Ramos (cell line): ENCODE data around the gene TTLL9.

Experiments used
- in situ Hi-C: fragments of 300-500 bp; cut with MboI; formaldehyde crosslinking; loops from one replicate; pipeline ENCODE4 v1.14.3; 2022; ENCODE audit warnings: low sequenced_read_pairs; ENCODE audit not compliant: unreplicated experiment

The TTLL9 gene

DNA sequence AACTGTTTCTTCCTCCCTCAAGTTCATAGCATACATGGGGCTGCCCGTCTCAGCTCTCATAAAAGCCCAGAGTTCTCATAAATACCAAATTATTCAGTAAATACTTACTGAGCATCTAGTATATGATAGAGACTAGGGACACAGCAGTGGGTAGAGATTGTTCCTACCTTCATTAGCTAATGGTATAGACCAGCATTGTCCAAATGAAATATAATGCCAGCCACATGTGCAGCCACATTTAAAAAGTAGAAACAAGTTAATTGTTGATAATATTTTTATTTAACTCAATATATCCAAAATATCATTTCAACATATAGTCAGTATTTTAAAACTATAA is 1.2 kb downstream of the TTLL9 start:
- in situ Hi-C loops: no loop called here

DNA sequence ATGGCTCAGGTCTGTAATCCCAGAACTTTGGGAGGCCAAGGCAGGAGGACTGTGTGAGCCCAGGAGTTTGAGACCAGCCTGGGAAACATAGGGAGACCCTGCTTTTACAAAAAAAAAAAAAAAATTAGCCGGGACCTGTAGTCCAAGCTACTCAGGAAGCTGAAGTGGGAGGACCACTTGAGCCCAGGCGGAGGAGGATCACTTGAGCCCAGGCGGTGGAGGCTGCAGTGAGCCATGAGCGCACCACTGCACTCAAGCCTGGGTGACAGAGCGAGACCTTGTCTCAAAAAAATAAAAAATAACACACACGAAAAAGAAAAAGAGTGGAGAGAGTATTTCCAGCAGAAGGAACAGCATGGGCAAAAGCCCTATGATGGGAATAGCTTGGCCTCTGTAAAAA is 2.0 kb downstream of the TTLL9 start:
- in situ Hi-C loops: no loop called here

DNA sequence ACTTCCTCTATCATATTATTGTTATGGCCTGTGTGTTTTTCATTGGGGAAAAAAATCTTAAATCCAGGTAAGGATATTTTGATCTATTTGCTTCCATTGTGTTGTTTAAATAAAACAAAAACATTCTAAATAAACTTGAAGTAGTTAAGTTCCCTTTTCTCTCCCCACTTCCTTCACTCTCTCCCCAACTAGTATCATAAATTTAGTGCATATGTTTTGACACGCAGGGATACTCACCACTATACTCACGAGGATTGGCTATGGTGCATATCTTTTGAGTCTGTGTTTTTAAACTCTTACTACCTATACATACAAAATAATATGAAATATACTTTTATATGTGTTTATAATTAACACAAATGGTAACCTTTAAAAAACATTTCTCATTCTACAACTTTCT is 5.2 kb downstream of the TTLL9 start:
- in situ Hi-C loops: no loop called here

DNA sequence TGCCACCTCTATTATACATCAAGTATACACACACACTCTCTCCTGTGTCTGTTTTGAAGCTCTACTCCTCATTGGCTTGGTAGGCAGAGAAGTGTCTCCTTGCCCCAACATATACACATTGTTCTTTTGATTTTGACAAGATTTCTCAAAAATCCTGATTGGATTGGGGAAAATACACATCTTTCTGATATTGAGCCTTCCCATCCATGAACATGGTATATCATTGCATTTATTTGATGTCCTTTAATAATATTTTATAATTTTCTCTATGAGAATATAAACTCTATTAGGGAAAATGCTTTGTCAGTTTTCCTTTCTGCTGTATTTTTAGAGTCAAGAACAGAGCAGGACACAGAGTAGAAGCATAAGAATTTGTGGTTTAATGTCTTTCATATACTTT is 7.2 kb downstream of the TTLL9 start:
- in situ Hi-C loops: no loop called here

DNA sequence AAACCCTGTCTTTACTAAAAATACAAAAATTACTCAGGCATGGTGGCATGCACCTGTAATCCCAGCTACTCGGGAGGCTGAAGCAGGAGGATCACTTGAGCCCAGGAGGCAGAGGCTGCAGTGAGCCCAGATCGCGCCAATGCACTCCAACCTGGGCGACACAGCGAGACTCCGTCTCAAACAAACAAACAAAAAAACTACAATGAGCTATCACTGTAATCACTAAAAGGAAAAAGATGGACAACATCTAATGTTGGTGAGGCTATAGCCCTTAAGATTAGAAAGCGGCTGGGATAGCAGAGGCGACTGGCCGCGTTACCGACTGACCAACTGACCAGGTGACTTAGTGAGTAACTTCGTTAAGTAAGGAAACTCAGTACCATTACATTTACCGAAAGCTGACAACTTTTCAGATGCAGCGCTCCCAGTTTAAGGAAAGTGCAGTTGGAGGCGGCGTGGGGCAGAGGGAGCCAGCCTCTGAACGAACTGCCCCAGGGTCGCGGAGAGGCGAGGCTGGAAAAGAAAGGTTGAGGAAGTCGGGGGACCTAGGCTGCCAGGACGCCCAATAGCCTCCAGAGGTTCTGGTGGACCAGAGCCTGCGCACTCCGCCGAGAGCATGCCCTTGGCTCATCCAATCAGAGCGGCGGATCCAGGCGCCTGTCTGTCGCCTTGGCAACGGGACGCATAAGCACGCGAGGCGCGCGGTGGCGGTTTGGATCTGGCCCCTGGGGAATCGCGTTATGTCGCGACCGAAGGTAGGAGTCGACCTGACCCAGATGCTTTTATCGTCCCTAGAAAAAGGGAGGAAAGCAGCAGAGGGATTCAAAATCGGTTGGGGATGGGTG is 8.9 kb downstream of the TTLL9 start:
- in situ Hi-C loops: no loop called here

DNA sequence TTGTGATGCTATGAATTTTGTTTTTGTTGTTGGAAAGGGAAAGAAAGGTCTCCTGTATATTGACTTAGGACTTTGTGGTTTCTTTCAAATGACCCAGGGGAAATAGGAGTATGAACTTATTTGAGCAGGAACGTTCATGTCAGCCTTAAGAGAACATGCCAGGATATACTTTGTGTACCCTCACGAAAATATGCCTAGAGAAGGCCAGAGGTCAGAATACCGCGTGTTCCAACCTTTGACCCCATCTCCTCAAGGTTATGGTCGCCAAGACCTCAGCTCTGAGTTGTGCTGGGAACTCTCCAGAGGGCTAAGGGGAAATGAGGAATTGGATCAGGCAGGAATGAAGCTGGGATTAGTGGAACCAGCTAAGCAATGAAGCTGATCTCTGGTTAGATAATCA is 11.5 kb downstream of the TTLL9 start:
- in situ Hi-C loops: no loop called here

DNA sequence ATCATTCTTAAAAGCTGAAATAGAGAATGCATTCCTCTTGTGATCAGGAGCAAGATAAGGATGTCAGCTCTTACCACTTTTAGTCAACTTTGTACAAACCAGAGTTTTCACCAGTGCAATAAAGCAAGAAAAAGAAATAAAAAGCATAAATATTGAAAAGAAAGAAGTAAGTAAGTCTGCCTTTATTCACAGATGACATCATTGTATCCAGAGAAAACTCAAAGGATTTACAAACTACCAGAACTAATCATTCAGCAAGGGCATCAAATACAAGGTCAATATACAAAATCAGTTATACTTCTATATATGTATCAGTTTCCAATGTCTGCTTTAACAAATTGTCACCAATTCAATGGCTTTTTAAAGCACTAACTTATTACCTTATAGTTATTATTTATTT is 13.4 kb downstream of the TTLL9 start:
- in situ Hi-C loops: no loop called here

DNA sequence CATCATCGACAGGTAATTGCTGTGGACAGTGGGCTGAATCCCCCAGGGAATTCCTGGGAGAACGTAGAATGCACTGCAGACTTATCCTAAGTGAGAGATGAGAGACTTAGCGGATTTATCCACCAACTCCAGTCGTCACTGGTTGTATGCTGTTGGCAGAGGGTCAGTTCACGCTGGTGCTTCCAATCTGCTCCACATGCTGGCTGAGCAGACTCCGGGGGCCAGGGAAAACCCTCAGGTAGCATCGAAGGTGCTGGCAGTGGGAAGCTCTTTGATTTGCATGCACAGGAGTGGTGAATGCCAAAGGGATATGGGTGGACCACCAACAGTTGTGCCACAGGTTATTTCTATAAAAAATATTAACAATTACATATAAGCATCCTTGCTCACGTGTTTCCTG is 20.2 kb downstream of the TTLL9 start:
- in situ Hi-C loops: no loop called here

DNA sequence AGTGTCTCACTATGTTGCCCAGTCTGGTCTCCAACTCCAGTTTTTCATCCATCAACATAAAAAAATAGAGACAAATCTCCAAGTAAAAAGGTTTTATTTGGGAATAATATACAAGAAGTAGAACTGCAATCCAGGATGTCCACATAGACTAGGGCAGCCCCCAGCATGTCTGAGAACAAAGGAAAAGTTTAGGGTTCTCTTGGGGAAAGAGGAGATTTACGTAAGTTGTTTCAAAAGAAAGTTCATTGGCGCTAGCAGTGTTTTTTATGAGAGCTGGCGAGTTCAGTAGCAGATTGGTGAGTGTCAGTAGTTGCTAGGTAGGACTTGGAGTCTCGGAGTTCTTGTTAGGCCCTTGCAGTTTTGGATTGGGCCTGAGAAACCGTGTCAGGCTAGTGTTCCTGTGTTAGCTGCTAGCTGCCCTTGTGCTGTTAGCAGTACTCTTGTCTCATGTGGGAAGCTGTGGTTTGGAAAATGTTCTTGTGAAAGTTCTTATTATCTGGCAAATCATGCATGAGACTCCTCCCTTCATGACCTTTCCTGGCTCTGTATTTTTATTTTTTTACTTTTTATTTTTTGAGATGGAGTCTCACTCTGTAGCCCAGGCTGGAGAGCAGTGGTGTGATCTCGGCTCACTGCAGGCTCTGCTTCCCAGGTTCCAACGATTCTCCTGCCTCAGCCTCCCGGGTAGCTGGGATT is 24.7 kb downstream of the TTLL9 start:
- in situ Hi-C loops: no loop called here

DNA sequence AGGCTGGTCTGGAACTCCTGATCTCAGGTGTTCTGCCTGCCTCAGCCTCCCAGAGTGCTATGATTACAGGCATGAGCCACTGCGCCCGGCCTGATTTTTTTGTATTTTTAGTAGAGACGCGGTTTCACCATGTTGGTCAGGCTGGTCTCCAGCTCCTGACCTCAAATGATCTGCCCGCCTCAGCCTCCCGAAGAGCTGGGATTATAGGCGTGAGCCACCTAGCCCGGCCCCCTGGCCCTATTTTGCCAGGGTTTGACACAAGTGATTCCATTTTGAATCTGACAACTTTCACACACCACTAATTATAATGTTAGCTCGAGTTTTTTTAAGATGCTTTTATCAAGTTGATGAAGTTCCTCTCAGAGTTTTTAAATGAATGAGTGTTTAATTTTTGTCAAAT is 25.6 kb downstream of the TTLL9 start:
- in situ Hi-C loops: no loop called here

DNA sequence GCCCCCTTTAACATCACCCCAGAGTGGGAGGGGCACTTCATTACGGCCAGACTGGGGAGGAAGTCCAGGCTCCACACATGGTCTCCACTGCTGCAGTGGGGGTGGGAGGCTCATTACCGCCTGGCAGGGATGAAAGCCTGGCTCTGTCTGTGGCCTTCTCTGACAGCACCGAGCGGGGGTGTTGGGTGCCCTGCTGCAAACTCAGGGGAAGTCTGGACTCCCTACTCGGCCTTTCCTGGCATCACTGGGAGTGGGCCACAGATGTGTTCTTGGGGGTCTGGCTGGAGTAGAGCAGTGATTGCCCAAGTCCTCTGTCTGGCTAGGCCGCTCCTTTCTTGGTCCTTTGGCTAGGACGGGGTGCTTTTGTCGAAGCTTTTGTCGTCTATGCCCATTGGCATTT is 27.1 kb downstream of the TTLL9 start:
- in situ Hi-C loops: no loop called here

DNA sequence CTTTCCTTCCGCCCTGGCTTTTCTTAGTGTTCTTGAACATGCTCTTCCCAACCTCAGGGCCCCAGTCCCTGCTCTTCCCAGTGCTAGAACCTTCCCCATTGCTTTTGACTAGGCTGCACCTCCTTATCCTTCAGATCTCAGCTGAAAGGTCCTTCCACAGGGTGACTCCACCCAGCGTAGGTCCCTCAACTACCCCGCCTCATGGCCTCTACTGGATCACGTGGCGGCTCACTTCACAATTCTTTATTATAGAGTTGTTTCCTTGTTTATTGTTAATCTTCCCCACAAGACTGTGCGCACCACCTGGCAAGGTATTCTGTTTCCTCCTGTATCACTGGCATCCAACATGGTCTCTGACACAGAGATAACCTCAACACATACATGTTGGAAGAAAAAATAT is 31.2 kb downstream of the TTLL9 start:
- in situ Hi-C loops: no loop called here

DNA sequence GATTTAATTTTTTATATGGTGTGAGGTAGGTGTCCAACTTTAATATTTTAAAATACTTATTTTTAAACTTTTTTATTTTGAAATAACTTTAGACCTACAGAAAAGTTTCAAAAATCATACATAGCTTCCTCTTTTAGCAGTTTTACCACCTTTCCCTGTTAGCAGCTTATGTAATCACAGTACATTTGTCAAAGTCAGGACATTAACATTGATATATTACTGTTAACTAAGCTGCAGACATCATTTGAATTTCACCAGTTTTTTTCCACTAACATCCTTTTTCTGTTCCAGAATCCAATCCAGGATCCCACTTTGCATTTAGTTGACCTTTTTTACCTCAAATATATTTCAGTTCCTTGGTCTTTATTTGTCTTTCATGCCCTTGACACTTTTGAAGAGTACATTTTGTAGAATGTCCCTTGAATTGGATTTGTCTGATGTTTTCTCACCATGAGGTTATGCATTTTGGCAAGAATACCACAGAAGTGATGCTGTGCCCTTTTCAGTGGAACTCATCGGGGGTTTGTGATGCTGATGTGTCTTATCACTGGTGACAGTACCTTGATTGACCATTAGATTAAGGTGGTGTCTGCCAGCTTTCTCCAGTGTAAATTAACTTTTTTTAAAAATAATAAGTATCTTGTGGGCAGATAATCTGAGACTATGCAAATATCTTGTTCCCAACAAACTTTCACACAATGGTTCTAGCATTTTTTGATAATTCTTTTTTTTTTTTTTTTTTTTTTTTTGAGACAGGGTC is 33.4 kb downstream of the TTLL9 start:
- in situ Hi-C loops: no loop called here

DNA sequence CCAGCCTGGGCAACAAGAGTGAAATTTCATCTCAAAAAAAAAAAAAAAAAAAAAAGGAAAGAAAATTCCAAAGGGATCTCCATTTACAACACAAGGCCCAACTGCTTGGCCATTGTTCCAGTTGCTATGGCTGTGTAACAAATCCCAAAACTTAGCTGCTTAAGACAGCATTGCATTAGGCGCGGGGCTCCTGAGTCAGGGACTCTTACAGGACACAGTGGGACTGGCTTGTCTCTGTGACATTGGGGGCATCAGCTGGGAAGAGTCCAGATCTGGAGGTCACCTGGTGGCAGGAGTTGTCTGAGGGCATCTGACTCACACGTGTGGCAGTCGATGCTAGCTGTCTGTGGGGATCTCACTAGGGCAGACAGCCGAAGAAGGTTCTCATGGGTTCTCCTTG is 35.6 kb downstream of the TTLL9 start:
- in situ Hi-C loops: no loop called here

DNA sequence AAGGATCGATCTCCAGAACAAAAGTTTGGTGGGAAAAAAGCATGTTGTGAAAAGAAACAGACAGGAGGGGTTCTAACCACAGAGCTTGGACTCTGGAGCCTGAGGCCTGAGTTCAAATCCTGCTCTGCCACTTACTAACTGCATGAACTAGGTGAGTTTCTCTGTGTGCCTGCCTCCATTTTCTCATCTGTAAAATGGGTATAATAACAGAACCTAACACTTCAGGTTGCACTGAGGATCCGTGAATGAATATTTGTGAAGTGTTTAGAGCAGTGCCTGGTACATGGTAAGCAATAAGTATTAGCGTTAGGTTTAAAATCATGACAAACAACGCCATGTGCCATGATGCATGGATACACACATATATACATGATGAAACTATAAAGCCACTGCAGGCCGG is 36.6 kb downstream of the TTLL9 start:
- in situ Hi-C loops: no loop called here

DNA sequence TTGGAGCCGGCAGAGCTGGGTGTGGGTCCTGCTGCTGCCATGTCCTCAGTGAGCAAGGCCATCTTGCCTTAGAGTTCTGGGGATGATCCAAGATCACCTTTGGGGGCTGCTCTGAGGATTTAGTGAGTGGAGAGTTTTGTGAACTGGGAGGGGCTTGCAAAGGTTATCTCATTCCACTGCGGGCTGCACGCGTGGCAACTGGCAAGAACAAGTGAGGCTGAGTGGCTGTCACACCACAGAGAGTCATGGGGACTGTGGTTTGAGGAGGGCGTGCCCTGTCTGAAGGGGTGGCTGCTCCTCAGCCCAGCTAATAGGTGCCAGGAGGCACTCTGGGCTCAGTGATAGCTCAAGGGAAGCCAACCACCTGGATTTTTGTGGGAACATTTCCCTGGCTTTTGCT is 37.6 kb downstream of the TTLL9 start:
- in situ Hi-C loops: no loop called here

DNA sequence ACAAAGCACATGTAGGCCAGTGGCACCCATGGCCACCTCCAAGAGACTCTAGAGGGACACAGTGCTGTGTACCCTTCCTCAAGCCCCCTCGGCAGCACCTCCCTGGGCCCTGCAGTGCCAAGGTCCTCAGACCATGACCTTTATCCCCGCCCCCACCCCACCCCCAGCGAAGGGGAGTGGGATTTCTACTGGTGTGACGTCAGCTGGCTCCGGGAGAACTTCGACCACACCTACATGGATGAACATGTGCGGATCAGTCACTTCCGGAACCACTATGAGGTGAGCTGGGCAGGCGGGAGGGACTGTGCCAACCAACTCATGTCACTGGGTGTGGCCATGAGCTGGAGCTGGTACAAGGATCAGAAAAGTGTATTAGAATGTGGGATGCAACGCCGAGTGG is 38.0 kb downstream of the TTLL9 start:
- in situ Hi-C loops: no loop called here

DNA sequence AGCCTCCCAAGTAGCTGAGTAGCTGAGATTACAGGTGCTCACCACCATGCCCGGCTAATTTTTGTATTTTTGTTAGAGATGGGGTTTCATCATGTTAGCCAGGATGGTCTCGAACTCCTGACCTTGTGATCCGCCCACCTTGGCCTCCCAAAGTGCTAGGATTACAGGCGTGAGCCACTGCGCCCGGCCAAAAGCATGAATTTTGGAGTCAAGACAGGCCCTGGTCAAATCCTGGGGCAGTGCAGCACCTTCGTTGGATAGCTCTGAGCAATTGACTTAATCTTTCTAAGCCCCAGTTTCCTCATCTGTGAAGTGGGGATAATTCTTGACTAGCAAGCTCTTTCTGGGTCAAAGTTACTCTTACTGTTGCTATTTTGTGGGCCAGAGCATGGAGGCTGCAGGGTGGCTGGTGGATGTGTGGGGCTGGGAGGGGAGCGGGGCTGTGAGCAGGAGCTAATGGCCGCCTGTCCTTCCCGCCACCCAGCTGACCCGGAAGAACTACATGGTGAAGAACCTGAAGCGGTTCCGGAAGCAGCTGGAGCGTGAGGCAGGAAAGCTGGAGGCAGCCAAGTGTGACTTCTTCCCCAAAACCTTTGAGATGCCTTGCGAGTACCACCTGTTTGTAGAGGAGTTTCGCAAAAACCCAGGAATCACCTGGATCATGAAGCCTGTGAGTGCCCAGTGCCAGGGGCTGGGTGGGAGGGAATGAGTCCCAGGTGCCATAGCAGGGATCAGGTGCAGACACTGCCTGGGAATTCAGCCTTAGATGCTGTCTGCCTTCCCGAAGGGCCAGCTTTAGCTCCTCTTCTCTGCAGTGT is 39.0 kb downstream of the TTLL9 start:
- in situ Hi-C loops: no loop called here

DNA sequence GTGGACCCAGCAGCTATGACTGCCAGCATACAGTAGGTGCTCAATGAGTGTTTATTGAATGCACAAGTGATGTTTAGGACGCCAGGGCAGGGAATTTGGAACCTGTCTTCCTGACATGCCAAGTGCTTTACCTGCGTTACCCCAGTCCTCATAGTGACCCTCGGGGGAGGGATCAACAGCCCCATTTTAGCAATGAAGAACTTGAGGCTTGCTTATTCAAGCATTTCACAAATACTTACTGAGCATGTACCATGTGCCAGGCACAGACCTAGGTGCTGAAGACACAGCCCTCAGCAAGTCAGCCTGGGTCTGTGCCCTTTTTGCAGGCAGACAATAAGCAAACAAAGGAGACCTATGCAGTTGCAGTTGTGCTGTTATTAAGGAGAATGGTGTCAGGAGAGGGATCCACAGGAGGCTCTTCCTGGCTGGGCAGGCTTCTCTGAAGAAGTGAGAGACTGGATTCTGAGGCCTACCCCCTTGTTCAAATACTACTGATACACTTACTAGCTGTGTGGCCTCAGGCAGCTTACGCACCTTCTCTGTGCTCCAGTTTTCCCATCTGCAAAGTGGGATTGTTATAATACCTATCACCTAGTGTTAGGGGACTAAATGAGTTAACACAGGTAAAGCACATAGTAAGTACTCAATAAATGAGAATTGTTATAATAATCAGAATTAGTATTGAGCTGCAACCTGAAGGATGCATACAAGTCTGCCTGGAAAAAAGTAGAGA is 39.8 kb downstream of the TTLL9 start:
- in situ Hi-C loops: no loop called here
